GM12873 (cell line): ENCODE results near the gene POLE4.
A peak's percentile ranks its signal among the peaks of the same experiment; 100 is the strongest.

ENCODE experiments used
- CTCF ChIP-seq: IDR thresholded peaks from 2 replicates; pipeline ENCODE4 v1.5.1; 2012; ENCODE audit warnings: low read depth, mild to moderate bottlenecking, moderate library complexity, low read length, control low read depth; ENCODE audit not compliant: insufficient read depth; ENCODE audit errors: missing control alignments

Gene POLE4

GRCh38 chr2:74917702-74918619, 40.5 kb upstream of the POLE4 start:
- TF ChIP-seq CTCF = no peak

DNA sequence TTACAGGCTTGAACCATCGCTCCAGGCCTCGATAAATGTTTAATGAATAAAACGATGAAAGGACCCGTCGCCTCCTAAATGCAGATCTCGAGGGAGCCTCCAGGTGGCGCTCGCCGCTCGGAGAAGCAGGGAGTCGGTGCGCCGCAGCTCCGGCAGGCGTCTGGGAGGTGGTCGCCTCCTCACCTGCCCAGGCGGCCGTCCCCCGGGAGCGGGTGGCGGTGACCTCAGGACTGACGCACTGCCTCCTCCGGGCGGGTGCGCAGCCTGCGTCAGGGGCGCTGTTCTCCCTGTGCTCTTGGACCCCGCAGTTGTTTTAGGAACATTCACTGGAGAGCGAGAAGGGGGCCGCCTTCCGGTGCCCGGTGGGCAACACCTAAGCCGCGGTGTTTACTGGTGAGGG, 38.6 kb upstream of the POLE4 start:
- TF ChIP-seq CTCF = peak; percentile 85

DNA sequence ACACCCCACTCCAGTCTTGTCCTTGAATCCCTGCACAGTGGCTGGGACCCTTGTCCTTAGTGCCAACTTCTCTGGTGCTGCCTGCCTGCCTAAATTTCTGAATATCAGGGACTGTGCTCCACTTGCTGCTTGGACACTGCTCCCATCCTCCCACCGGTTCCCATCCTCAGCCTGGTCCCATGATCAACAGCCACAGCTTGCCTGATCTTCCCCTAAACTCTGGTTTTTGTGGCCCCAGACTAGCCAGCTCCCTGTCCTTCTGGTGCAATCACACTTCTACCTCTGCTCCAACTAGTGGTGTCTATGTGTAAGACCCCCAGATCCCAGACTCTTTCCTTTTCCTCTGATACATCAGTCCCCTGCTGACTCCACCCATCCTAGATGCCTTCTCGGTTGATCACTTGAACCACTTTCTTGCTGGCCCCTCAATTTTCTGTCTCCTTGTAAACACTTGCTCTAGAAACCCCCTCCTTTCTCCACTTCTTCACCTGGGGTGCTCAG, 37.2 kb upstream of the POLE4 start:
- TF ChIP-seq CTCF = no peak

GRCh38 chr2:74922592-74923227, 35.7 kb upstream of the POLE4 start:
- no peak for TF ChIP-seq CTCF

DNA sequence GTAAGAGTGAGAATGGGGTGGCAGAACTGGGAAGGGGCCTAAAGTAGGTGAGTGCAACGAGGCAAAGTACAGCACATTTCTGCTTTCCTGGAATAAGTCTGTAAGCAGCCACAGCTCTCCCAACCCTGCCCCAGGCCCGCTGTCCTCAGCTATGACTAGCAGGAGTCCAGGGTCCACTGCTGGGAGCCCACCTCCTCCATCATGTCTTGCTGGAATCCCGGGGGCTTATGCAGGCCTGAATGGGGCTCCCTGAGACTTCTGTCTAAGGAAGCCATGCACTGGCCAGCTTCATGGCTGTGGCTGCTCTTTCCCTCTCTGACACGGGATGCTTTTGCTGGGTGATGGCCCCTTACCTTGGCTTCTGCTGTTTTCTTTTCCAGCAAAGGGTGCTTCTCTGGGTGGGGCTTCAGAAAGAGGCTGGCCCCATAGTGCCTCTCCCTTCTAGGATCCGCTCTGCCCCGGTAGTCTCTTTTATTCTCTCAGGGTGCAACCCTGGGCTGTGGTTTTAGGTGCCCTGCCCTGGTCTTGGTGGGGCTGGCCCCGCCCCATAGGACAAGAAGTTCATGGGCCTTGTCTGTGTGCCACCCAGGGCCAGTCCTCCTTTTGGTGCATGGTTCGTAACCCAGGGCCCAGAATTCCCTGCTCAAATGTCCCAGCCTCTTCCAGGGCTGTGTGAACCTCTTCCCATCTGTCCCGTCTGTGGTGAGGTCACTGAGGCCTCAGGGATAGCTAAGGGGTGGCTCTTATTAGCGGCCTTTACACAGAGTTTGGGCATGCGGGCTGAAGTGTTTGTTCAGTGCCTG, 33.8 kb upstream of the POLE4 start:
- no peak for TF ChIP-seq CTCF

- TF ChIP-seq CTCF = no peak
Measured at GRCh38 chr2:74925361-74925786, 33.1 kb upstream of the POLE4 start.
